IMR-90 (cell line): ENCODE data around the gene ARHGEF17. TPM values are rescaled to one million over a fixed set of nuclear protein-coding genes. Genes with fewer than 3 reads are reported as not detected.

Source experiments
- ATAC-seq: fragments of 200-7000 bp; cut with Tn5 transposase; 2 replicates; pipeline ENCODE4 v1.9.1; 2020; ENCODE audit warnings: low read depth, mild to moderate bottlenecking, moderate library complexity
- BruUV-seq: library from RNA; stranded (reverse); fragments of 400-500 nt; replicated peaks from 2 replicates; lab custom pipeline; 2021; lab: Mats Ljungman, UMichigan
- CTCF ChIA-PET: fragments of 300-600 bp; formaldehyde crosslinking; extraction: SDS; loops from one replicate; lab custom pipeline; 2021; ENCODE audit warnings: antibody characterized with exemption; lab: Yijun Ruan, JAX
- POLR2A ChIA-PET: fragments of 300-600 bp; sonication (Branson Sonifier 250); formaldehyde crosslinking; loops from one replicate; lab custom pipeline; 2022; ENCODE audit warnings: antibody characterized with exemption; ENCODE audit not compliant: unreplicated experiment; lab: Charles Lee
- DNase-seq: peaks from one replicate; pipeline ENCODE4 v3.0.0; 2013
- H2AFZ ChIP-seq: replicated peaks from 2 replicates; pipeline ENCODE3; 2013; ENCODE audit warnings: low read length, mild to moderate bottlenecking; ENCODE audit not compliant: poor library complexity
- H2AK5ac ChIP-seq: 2 replicates; pipeline ENCODE4 v1.6.1; 2013; ENCODE audit warnings: low read depth, low read length, inconsistent platforms
- H2AK9ac ChIP-seq: replicated peaks from 2 replicates; pipeline ENCODE3; 2013; ENCODE audit warnings: mild to moderate bottlenecking, low read depth, low read length, moderate library complexity; ENCODE audit not compliant: poor library complexity
- H2BK120ac ChIP-seq: 2 replicates; pipeline ENCODE4 v1.6.1; 2013; ENCODE audit warnings: low read depth, low read length, inconsistent platforms
- H2BK15ac ChIP-seq: 3 replicates; pipeline ENCODE4 v1.6.1; 2013; ENCODE audit warnings: low read depth, low read length, inconsistent platforms
- H2BK20ac ChIP-seq: 2 replicates; pipeline ENCODE4 v1.6.1; 2013; ENCODE audit warnings: low read depth, mild to moderate bottlenecking, inconsistent platforms, low read length, moderate library complexity
- H2BK5ac ChIP-seq: 2 replicates; pipeline ENCODE4 v1.6.1; 2013; ENCODE audit warnings: mild to moderate bottlenecking, low read depth, low read length, inconsistent platforms; ENCODE audit not compliant: poor library complexity, severe bottlenecking
- H3K14ac ChIP-seq: replicated peaks from 2 replicates; pipeline ENCODE4 v1.6.1; 2013; ENCODE audit warnings: low read depth, low read length, inconsistent platforms
- H3K18ac ChIP-seq: 2 replicates; pipeline ENCODE4 v1.6.1; 2013; ENCODE audit warnings: low read depth, low read length, control low read depth
- H3K23ac ChIP-seq: 2 replicates; pipeline ENCODE4 v1.6.1; 2013; ENCODE audit warnings: low read depth, low read length, inconsistent platforms
- H3K27ac ChIP-seq: 2 replicates; pipeline ENCODE4 v1.5.1; 2013; ENCODE audit warnings: mild to moderate bottlenecking, control low read depth, low read length; ENCODE audit not compliant: insufficient read depth
- H3K27me3 ChIP-seq: 2 replicates; pipeline ENCODE4 v1.6.1; 2013; ENCODE audit warnings: low read length; ENCODE audit not compliant: control insufficient read depth, insufficient read depth
- H3K36me3 ChIP-seq: 2 replicates; pipeline ENCODE4 v1.6.1; 2013; ENCODE audit warnings: low read length, mixed read lengths; ENCODE audit not compliant: control insufficient read depth, insufficient read depth
- H3K4ac ChIP-seq: 2 replicates; pipeline ENCODE4 v1.6.1; 2013; ENCODE audit warnings: low read depth, low read length, inconsistent platforms
- H3K4me1 ChIP-seq: 2 replicates; pipeline ENCODE4 v1.6.1; 2013; ENCODE audit warnings: low read length, mixed read lengths; ENCODE audit not compliant: control insufficient read depth, insufficient read depth
- H3K4me2 ChIP-seq: 2 replicates; pipeline ENCODE4 v1.6.1; 2013; ENCODE audit warnings: low read depth, mild to moderate bottlenecking, control low read depth, low read length, moderate library complexity
- H3K4me3 ChIP-seq: 2 replicates; pipeline ENCODE4 v1.5.1; 2013; ENCODE audit warnings: low read depth, mild to moderate bottlenecking, control low read depth, low read length, moderate library complexity; ENCODE audit not compliant: insufficient read depth
- H3K56ac ChIP-seq: 2 replicates; pipeline ENCODE4 v1.6.1; 2013; ENCODE audit warnings: low read length, inconsistent platforms; ENCODE audit not compliant: insufficient read depth; ENCODE audit errors: extremely low read depth
- H3K79me1 ChIP-seq, 2 experiments: 2 replicates each; pipeline ENCODE4 v1.6.1; 2013; ENCODE audit warnings: low read length in 2 of 2, inconsistent platforms in 1 of 2, low read depth in 1 of 2
- H3K9ac ChIP-seq: 2 replicates; pipeline ENCODE4 v1.6.1; 2013; ENCODE audit warnings: low read depth, low read length, control low read depth
- H3K9me1 ChIP-seq: 2 replicates; pipeline ENCODE4 v1.6.1; 2013; ENCODE audit warnings: low read length, inconsistent platforms; ENCODE audit not compliant: insufficient read depth
- H3K9me3 ChIP-seq: 2 replicates; pipeline ENCODE4 v1.6.1; 2013; ENCODE audit warnings: low read length; ENCODE audit not compliant: control insufficient read depth, insufficient read depth
- H4K20me1 ChIP-seq: 2 replicates; pipeline ENCODE4 v1.6.1; 2013; ENCODE audit warnings: low read length, inconsistent platforms; ENCODE audit not compliant: insufficient read depth
- H4K5ac ChIP-seq: 2 replicates; pipeline ENCODE4 v1.6.1; 2013; ENCODE audit warnings: mild to moderate bottlenecking, low read depth, low read length, control low read depth
- H4K8ac ChIP-seq, 2 experiments: 2 replicates each; pipeline ENCODE4 v1.6.1; 2013; ENCODE audit warnings: low read depth in 2 of 2, low read length in 2 of 2, control low read depth in 1 of 2, inconsistent platforms in 1 of 2
- H4K91ac ChIP-seq: 2 replicates; pipeline ENCODE4 v1.6.1; 2013; ENCODE audit warnings: low read depth, low read length, inconsistent platforms; ENCODE audit not compliant: insufficient read depth
- BHLHE40 ChIP-seq: fragments of 150-350 bp; IDR thresholded peaks from 2 replicates; pipeline ENCODE4 v1.6.1; 2016; ENCODE audit warnings: mild to moderate bottlenecking, low read depth, low read length
- CEBPB ChIP-seq: IDR thresholded peaks from 2 replicates; pipeline ENCODE4 v1.6.1; 2012; ENCODE audit warnings: low read depth, low read length, improper control_type of control experiment
- CTCF ChIP-seq: conservative IDR thresholded peaks from 2 replicates; pipeline ENCODE4 v1.5.1; 2012; ENCODE audit warnings: mild to moderate bottlenecking, low read depth, low read length, improper control_type of control experiment
- POLR2A ChIP-seq: IDR thresholded peaks from 2 replicates; pipeline ENCODE4 v1.6.1; 2012; ENCODE audit warnings: mild to moderate bottlenecking, low read depth, low read length
- SMC3 ChIP-seq: fragments of 150-350 bp; IDR thresholded peaks from 2 replicates; pipeline ENCODE4 v1.6.1; 2016; ENCODE audit warnings: low read depth, mild to moderate bottlenecking, antibody characterized with exemption, low read length, moderate library complexity
- WGBS, 2 experiments: methylation state at CpG; one replicate each; pipeline versions ENCODE4 v1.1.5 to v1.1.7; 2013; ENCODE audit warnings: missing lambda C conversion rate in 2 of 2; ENCODE audit not compliant: insufficient read length in 1 of 2; ENCODE audit errors: extremely low coverage in 2 of 2; 5-methylcytosine and 5-hydroxymethylcytosine counted together
- dilution Hi-C: fragments of 300-500 bp; cut with HindIII; formaldehyde crosslinking; loops from one replicate; pipeline ENCODE4 v1.14.3; 2018; ENCODE audit warnings: low sequenced_read_pairs; ENCODE audit not compliant: unreplicated experiment
- in situ Hi-C: fragments of 300-500 bp; cut with MboI; formaldehyde crosslinking; loops from 3 replicates; pipeline ENCODE4 v1.14.3; 2019; ENCODE audit warnings: low sequenced_read_pairs, inconsistent platforms, mixed read lengths
- intact Hi-C: fragments of 100-400 bp; cut with micrococcal nuclease; formaldehyde crosslinking; loops from 2 replicates; pipeline ENCODE4 v1.10.0; 2022
- polyA plus RNA-seq, 3 experiments: library from polyadenylated mRNA; depleted of rRNA; stranded (reverse); fragments of >200 nt; gene quantifications; 2 replicates each; pipeline ENCODE4 v1.2.3, GENCODE V29; 2012; ENCODE audit warnings: low replicate concordance in 1 of 3
- total RNA-seq: library from RNA; depleted of rRNA; stranded (reverse); fragments of >200 nt; gene quantifications from 2 replicates; pipeline ENCODE4 v1.2.3, GENCODE V29; 2012

Gene ARHGEF17
- total and polyA plus RNA-seq, 2 of the 4 experiments (the other 2 are of a cell fraction), result 21.7 to 97.7 TPM

GRCh38 chr11:73269459-73270015 lies 38.5 kb upstream of the ARHGEF17 start:
- Histone ChIP-seq H3K23ac (no peak overlapping the region), H2BK5ac (no peak overlapping the region), H3K27me3 (peaks cover 58% of the 10 kb centered on the region), H2AK5ac (peak overlapping the region; percentile 16; the same call in 1 of the 2 replicates), H4K8ac (no peak overlapping the region), H3K14ac (no peak overlapping the region), H4K20me1 (no peaks in the 10 kb centered on the region), H2AK9ac (no peak overlapping the region), H4K91ac (no peak overlapping the region), H3K4me1 (no peaks in the 10 kb centered on the region), H4K5ac (no peak overlapping the region), H3K4me2 (no peak overlapping the region), H3K56ac (no peak overlapping the region), H3K4me3 (no peak overlapping the region), H3K18ac (no peak overlapping the region), H3K79me1 (no peaks in the 10 kb centered on the region), H2BK120ac (no peak overlapping the region), H3K9me3 (no peaks in the 10 kb centered on the region), H3K4ac (no peak overlapping the region), H2BK15ac (no peak overlapping the region), H3K36me3 (no peaks in the 10 kb centered on the region), H3K27ac (no peak overlapping the region), H3K9ac (no peak overlapping the region), H3K9me1 (no peaks in the 10 kb centered on the region; the same call in 1 of the 2 replicates), H2AFZ (peak overlapping the region; percentile 39), H2BK20ac (no peak overlapping the region)
- CTCF ChIA-PET, result no interaction called here
- DNase-seq (no peak), ATAC-seq (no peak)
- POLR2A ChIA-PET, result no interaction called here
- dilution Hi-C loops, result no loop called here
- TF ChIP-seq CTCF (no peak), SMC3 (no peak), BHLHE40 (no peak), CEBPB (no peak), POLR2A (no peak)
- no CpG with 5 or more reads among the region's 7 CpGs for WGBS, 2 experiments
- in situ Hi-C loops, result no loop called here
- intact Hi-C loops, result no loop called here
- BruUV-seq, result no TSS peak
